Measurements from ENCODE around the gene MISP. TPM values are rescaled to one million over a fixed set of nuclear protein-coding genes. Genes with fewer than 3 reads are reported as not detected.

Gene MISP
- total and polyA plus RNA-seq, 9 of the 15 experiments (the other 6 are each of a cell fraction or from before 2014, with no cell fraction given) = 0.04 to 0.29 (median 0.05) TPM; not detected in 5

GRCh38 chr19:755063-755462 is 4.2 kb downstream of the MISP start (continued):
- no peak for TF ChIP-seq TRIM25 (IDR thresholded peaks at IDR 0.05; ENCODE audit: borderline replicate concordance)
- TF ChIP-seq, protein P1, sequence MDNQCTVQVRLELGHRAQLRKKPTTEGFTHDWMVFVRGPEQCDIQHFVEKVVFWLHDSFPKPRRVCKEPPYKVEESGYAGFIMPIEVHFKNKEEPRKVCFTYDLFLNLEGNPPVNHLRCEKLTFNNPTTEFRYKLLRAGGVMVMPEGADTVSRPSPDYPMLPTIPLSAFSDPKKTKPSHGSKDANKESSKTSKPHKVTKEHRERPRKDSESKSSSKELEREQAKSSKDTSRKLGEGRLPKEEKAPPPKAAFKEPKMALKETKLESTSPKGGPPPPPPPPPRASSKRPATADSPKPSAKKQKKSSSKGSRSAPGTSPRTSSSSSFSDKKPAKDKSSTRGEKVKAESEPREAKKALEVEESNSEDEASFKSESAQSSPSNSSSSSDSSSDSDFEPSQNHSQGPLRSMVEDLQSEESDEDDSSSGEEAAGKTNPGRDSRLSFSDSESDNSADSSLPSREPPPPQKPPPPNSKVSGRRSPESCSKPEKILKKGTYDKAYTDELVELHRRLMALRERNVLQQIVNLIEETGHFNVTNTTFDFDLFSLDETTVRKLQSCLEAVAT (IDR thresholded peaks at IDR 0.05) = no peak

DNA sequence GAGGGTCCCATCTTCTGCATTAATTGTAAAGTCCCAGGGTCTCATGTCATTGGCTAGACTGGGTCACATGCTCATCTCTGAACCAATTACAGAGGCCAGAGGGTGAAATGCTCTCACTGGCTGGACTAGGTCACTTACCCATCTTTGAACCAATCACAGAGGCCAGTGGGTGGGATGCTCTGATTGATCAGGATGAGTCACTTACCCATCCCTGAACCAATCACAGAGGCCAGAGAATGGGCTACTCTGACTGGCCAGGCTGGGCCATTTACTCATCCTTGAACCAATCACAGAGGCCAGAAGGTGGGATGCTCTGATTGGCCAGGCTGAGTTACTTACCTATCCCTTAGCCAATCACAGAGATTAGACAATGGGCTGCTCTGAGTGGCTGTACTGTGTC is 5.3 kb downstream of the MISP start:
- in situ Hi-C loops (cut with MboI) (loop anchor here (25.0 kb wide), 1 partner anchor 481 kb away; the partner anchor contains the start of genes ATP5F1D, CBARP and MIDN), intact Hi-C loops (cut with micrococcal nuclease) (no loop called here)
- CTCF ChIA-PET (ENCODE audit: low intra/inter-chr PET ratio) = no interaction called here
- Histone ChIP-seq H3K4me1 (replicated peaks in 1 of 2; ENCODE audit: control insufficient read depth in 2 of 2, insufficient read depth in 2 of 2, low read length in 2 of 2) (peaks cover 6 to 30% of the 10 kb centered on the region in 2 experiments; a peak in 4 of 5 replicates), H3K27me3 (ENCODE audit: control insufficient read depth in 2 of 2, insufficient read depth in 2 of 2, low read length in 2 of 2) (no peaks in the 10 kb centered on the region), H3K9me1 (ENCODE audit: control insufficient read depth, insufficient read depth, low read length) (no peaks in the 10 kb centered on the region), H3K79me2 (ENCODE audit: control insufficient read depth, insufficient read depth, low read length) (no peaks in the 10 kb centered on the region), H2AFZ (ENCODE audit: low read depth, low read length) (no peak overlapping the region), H3K4me3 (no peak overlapping the region), H3K9me3 (replicated peaks; ENCODE audit: control insufficient read depth, insufficient read depth, low read depth, low read length) (peaks cover 11% of the 10 kb centered on the region; the same call in 1 of the 2 replicates), H3K4me2 (ENCODE audit: insufficient read depth, low read length) (no peak overlapping the region), H3K9ac (ENCODE audit: insufficient read depth in 1 of 2, low read depth in 2 of 2, low read length in 2 of 2) (no peak overlapping the region), H4K20me1 (replicated peaks; ENCODE audit: control insufficient read depth, insufficient read depth, low read length) (no peaks in the 10 kb centered on the region), H3K27ac (ENCODE audit: extremely low read depth, low read depth, low read length) (no peak overlapping the region), H3K36me3 (ENCODE audit: control insufficient read depth, insufficient read depth, low read length) (no peaks in the 10 kb centered on the region)
- POLR2A ChIA-PET = no interaction called here
- no TSS peak for BruUV-seq (replicated peaks)
- FAIRE-seq (peak; percentile 88), ATAC-seq (peak; percentile 87), DNase-seq (ENCODE audit: extremely low read depth in 1 of 4, low spot score in 3 of 4) (peak; percentile 61 to 89 (median 79))
- 0 out of 4 replicates have a peak, but pooled peaks of 1 of the 2 experiments have one; percentile 10 for TF ChIP-seq NRF1 (conservative IDR thresholded peaks at IDR 0.05 in 1 of 2, IDR thresholded peaks at IDR 0.05 in 1 of 2)
- TF ChIP-seq CREBBP (IDR thresholded peaks at IDR 0.05; ENCODE audit: low read depth, low read length) = no peak
- TF ChIP-seq PKNOX1 (IDR thresholded peaks at IDR 0.05) = peak; percentile 57
- TF ChIP-seq NFYB (IDR thresholded peaks at IDR 0.05; ENCODE audit: extremely low read depth, insufficient read length) = peak; percentile 77
- TF ChIP-seq, protein P2, sequence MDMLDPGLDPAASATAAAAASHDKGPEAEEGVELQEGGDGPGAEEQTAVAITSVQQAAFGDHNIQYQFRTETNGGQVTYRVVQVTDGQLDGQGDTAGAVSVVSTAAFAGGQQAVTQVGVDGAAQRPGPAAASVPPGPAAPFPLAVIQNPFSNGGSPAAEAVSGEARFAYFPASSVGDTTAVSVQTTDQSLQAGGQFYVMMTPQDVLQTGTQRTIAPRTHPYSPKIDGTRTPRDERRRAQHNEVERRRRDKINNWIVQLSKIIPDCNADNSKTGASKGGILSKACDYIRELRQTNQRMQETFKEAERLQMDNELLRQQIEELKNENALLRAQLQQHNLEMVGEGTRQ (CRISPR knock-in tag; IDR thresholded peaks at IDR 0.05) = peak; percentile 84
- TF ChIP-seq CHAMP1 (IDR thresholded peaks at IDR 0.05) = no peak
- no peak for TF ChIP-seq ZNF232 (CRISPR knock-in tag; IDR thresholded peaks at IDR 0.05)
- TF ChIP-seq, protein P3, sequence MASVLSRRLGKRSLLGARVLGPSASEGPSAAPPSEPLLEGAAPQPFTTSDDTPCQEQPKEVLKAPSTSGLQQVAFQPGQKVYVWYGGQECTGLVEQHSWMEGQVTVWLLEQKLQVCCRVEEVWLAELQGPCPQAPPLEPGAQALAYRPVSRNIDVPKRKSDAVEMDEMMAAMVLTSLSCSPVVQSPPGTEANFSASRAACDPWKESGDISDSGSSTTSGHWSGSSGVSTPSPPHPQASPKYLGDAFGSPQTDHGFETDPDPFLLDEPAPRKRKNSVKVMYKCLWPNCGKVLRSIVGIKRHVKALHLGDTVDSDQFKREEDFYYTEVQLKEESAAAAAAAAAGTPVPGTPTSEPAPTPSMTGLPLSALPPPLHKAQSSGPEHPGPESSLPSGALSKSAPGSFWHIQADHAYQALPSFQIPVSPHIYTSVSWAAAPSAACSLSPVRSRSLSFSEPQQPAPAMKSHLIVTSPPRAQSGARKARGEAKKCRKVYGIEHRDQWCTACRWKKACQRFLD (CRISPR knock-in tag; IDR thresholded peaks at IDR 0.05) = no peak
- no peak for TF ChIP-seq SMARCA5 (IDR thresholded peaks at IDR 0.05)
- TF ChIP-seq NR1H2 (CRISPR knock-in tag; IDR thresholded peaks at IDR 0.05) = no peak
